ENCODE data around the gene PHGDH. TPM values are rescaled to one million over a fixed set of nuclear protein-coding genes. Genes with fewer than 3 reads are reported as not detected.

Gene PHGDH
- total and polyA plus RNA-seq, 2 of the 13 experiments (the other 11 are each of a cell fraction or from before 2014, with no cell fraction given) = 95.8 to 133 TPM

GRCh38 chr1:119779869-119780356, 68.2 kb downstream of the PHGDH start (continued):
- TF ChIP-seq ZBTB40 (IDR thresholded peaks at IDR 0.05) (no peak), ZBTB40 (CRISPR knock-in tag; IDR thresholded peaks at IDR 0.05) (no peak), ESRRA (CRISPR knock-in tag; IDR thresholded peaks at IDR 0.05; ENCODE audit: low read depth) (0 out of 2 replicates have a peak, but pooled peaks have one; percentile 23), ZNF605 (CRISPR knock-in tag; IDR thresholded peaks at IDR 0.05) (peak; percentile 26; the same call in 1 of the 2 replicates), MIER3 (CRISPR knock-in tag; IDR thresholded peaks at IDR 0.05; ENCODE audit: borderline replicate concordance) (peak; percentile 53; the same call in 1 of the 2 replicates), EP300 (IDR thresholded peaks at IDR 0.05; ENCODE audit: low read depth in 2 of 2, low read length in 2 of 2) (0 out of 4 replicates have a peak, but pooled peaks of 1 of the 2 experiments have one; percentile 23), EP300 (CRISPR knock-in tag; IDR thresholded peaks at IDR 0.05; ENCODE audit: borderline replicate concordance) (no peak), NONO (IDR thresholded peaks at IDR 0.05) (no peak), NONO (CRISPR knock-in tag; conservative IDR thresholded peaks at IDR 0.05) (0 out of 2 replicates have a peak, but pooled peaks have one; percentile 33), HMG20A (CRISPR knock-in tag; IDR thresholded peaks at IDR 0.05; ENCODE audit: borderline replicate concordance) (peak; percentile 61; the same call in 1 of the 2 replicates), IRF2 (CRISPR knock-in tag; IDR thresholded peaks at IDR 0.05) (0 out of 2 replicates have a peak, but pooled peaks have one; percentile 19), FOXA3 (CRISPR knock-in tag; IDR thresholded peaks at IDR 0.05) (peak; percentile 83), MLX (CRISPR knock-in tag; IDR thresholded peaks at IDR 0.05) (0 out of 2 replicates have a peak, but pooled peaks have one; percentile 29), BORCS8-MEF2B (CRISPR knock-in tag; IDR thresholded peaks at IDR 0.05) (no peak), RERE (CRISPR knock-in tag; IDR thresholded peaks at IDR 0.05; ENCODE audit: low read depth) (0 out of 2 replicates have a peak, but pooled peaks have one; percentile 49)

Data from HepG2 (cell line).